Hematopoietic multipotent progenitor cell (in vitro differentiated cells): ENCODE results near the gene SEPTIN6. TPM values are rescaled to one million over a fixed set of nuclear protein-coding genes. Genes with fewer than 3 reads are reported as not detected.

Experiments used
- DNase-seq, 3 donors: peaks; one replicate each; pipeline ENCODE4 v3.0.0-alpha.2; 2011 to 2015; ENCODE audit warnings: low read depth in 2 of 3, low spot score in 2 of 3
- small RNA-seq: library from RNA; depleted of rRNA; stranded (forward); fragments of <200 nt; gene quantifications from one replicate; pipeline ENCODE3, GENCODE V24; 2012
- total RNA-seq: library from RNA; depleted of rRNA; stranded (reverse); fragments of >200 nt; gene quantifications from one replicate; pipeline ENCODE4 v1.2.3, GENCODE V29; 2012

The SEPTIN6 gene
- total RNA-seq, 1 donor: 316 TPM

DNA sequence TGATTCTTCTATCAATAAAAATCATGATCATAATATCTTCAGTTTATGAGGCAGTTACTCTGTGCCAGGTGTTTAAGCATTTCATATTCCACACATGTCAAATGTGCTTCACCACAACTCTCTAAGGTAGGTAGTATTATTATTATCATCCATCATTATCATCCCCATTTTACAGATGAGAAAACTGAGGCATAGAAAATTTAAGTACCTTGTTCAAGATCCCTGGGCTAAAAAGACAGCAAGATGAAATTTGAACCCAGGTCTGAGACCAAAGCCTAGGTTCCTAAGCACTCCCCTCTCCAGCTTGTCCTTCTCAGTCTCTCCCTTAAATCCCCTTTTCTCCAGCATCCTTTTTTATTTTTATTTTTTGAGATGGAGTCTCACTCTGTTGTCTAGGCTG is 33.4 kb downstream of the SEPTIN6 start:
- no peak for DNase-seq

DNA sequence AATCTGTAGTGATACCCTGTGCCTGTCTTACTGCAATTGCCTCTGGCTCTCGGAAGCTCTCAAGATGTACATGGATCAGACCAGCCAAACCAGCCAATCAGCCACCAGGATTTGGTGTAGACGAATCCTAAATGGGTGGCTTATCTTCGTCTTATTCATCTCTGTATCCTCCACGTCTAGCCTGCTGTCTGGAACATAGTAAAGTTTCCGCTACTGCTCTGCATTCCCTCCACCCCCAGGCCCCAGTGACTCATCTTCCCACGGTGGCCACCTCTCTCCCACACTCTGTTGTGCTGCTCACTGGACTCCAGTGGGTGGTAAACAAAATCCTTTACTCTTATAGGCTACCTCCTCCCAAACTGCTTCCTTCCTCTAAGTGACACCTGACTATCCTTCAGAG is 37.8 kb downstream of the SEPTIN6 start:
- DNase-seq: no peak

DNA sequence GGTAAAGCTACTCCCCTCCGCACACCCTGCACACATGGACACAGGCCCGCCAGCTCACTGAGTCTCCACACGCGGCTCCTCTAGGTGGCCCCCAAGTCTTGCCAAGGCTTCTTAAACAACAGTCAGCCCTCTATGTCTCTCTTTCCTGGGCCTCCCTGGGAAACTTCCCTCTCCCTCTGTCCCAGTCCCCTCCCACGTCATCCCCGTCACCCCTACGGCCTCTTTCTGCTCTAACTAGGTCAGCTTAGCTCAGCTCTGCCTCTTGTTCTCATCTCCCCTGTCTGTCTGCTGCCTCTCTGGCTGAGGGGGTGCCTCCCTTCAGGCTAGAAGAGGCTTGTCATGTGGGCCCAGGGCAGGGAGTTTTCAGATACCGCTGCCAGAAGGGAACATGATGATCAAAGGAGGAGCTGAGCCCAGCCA is 38.8 kb downstream of the SEPTIN6 start:
- no peak for DNase-seq

DNA sequence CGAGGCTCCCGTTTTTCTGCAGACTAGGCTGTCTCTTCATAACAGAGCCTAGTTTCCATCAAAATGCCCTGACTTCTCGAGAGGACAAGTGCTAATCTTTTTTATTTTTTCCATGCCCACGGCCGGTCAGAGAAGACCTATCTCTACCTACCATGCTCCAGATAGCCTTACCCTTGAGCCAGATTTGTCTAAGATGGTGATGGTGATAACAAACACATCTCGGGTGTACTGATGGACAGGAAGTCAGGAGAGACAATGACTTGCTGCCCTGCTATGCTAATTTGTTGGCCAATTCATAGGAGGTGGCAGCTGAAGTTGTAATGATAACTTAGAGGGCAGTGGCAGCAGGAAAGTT is 44.6 kb downstream of the SEPTIN6 start:
- DNase-seq: no peak

DNA sequence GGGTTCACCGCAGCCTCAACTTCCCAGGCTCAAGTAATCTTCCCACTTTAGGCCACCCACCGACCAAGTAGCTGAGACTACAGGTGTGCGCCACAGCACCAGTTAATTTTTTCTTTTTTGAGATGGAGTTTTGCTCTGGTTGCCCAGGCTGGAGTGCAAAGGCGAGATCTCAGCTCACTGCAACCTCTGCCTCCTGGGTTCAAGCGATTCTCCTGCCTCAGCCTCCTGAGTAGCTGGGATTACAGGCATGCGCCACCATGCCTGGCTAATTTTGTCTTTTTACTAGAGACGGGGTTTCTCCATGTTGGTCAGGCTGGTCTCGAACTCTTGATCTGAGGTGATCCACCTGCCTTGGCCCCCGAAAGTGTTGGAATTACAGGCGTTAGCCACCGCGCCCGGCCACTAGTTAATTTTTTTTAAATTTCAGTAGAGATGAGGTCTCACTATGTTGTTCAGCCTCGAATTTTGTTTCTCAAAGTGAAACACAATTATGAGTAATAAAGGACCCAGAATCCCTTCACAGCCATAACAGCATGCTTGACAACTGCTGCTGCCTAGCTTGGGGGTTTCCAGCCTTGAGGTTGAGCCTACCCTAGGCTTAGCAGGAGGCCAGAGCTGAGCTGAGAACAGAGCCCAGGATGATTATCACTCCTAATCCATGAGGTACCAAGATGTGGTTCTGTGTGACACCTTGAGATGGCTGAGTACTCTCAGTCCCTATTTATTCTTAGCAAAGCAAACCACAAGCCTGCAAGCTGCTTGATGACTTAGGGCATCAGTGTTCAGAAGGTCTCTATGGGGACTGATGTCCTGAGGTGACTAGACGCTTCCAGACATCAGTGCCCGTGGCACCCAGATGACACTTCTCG is 45.2 kb downstream of the SEPTIN6 start:
- DNase-seq: peak in 1 of 3 donors; percentile 21

DNA sequence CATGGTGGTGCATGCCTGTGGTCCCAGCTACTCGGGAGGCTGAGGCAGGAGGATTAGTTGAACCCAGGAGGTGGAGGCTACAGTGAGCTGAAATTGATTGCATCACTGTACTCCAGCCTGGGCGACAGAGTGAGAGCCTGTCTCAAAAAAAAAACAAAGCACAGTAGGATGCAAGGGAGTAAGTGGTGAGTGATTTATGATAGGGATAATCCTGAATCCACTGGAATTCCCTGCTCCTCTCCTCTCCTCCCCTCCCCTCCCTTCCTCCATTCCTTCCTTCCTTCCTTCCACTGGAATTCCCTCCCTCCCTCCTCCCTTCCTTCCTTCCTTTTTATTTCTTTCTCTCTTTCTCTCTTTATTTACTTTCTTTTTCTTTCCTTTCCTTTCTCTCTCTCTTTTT is 45.9 kb downstream of the SEPTIN6 start:
- no peak for DNase-seq

DNA sequence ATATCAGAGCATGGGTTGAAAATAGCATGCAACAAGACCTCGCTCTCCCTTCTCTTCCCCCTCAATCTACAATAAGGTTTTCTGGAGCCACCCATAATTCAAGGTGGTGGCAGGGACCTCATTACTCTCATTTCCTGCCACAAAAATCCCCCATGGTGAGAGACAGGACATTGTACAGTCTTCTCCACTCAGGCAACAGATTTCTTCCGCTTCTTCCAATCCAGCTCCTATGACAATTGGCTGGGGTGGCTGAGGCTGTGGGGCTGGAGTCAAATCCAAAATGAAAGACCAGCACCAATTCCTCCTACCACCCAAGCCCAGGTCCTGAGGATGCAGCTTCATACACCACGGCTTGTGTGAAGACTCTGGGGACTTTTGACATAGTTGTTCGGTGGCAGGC is 46.5 kb downstream of the SEPTIN6 start:
- no peak for DNase-seq

DNA sequence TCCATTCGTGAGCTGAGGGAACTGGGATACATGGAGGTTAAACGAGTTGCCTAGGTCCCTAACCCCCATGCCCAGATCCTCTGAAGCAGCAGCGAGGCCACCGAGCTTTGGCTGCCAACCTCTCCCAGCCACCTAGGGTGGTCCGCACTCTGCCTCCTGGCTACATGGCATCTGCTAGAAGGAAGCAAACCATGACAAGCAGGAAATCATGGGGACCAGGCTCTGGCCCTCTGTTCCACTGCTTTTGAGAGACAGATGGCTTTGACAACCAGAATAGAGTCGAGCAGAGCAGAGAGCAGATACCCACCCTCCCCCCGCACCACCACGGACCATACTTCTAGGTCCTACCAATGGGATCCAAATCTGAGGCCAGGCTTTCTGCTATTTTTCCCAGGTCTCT is 49.3 kb downstream of the SEPTIN6 start:
- no peak for DNase-seq

Small RNAs within 50 kb of the gene (small RNA-seq; reads per million reads assigned to genes)
- gene MIR766: 5.7 reads per million, percentile 88 among the genes with 10 or more reads in this experiment

Other genes with a start within 250 kb of the SEPTIN6 start
- gene SLC25A5, start 224.7 kb downstream of the SEPTIN6 start, total RNA-seq: 340 TPM
- gene STEEP1, start 127.8 kb downstream of the SEPTIN6 start, total RNA-seq: 17.8 TPM
- gene UBE2A, start 118.6 kb downstream of the SEPTIN6 start, total RNA-seq: 21.3 TPM
- gene NKRF, start 86.7 kb downstream of the SEPTIN6 start, total RNA-seq: 5.4 TPM
- gene SOWAHD, start 65.4 kb upstream of the SEPTIN6 start, total RNA-seq: 3.5 TPM
- gene RPL39, start 98.5 kb upstream of the SEPTIN6 start, total RNA-seq: 1,963 TPM
- gene UPF3B, start 159.8 kb upstream of the SEPTIN6 start, total RNA-seq: 1.3 TPM
- gene RNF113A, start 178.6 kb upstream of the SEPTIN6 start, total RNA-seq: 19.7 TPM
- 11.6 TPM for gene NDUFA1, start 178.7 kb upstream of the SEPTIN6 start, total RNA-seq
- gene AKAP14, start 202.7 kb upstream of the SEPTIN6 start, total RNA-seq: not detected